ENCODE data around the gene LEAP2. TPM values are rescaled to one million over a fixed set of nuclear protein-coding genes. Genes with fewer than 3 reads are reported as not detected.

Gene LEAP2
- total RNA-seq, 1 donor from 2014 or later, result 4.2 TPM

- intact Hi-C loops (cut with DNase I), result no loop called here
- Histone ChIP-seq H3K4me3 (no peak overlapping the region), H3K9me3 (no peaks in the 10 kb centered on the region), H3K4me1 (no peaks in the 10 kb centered on the region), H3K36me3 (peaks cover 0 to 42% of the 10 kb centered on the region in 2 donors), H3K27me3 (no peaks in the 10 kb centered on the region), H3K27ac (no peak overlapping the region)
- no peak for TF ChIP-seq POLR2A (IDR thresholded peaks at IDR 0.05)
- no peak for TF ChIP-seq POLR2AphosphoS5 (IDR thresholded peaks at IDR 0.05; ENCODE audit: insufficient read depth in 1 of 2, low read depth in 1 of 2)
- TF ChIP-seq CTCF (IDR thresholded peaks at IDR 0.05), result no peak
- no peak for DNase-seq (ENCODE audit: extremely low spot score in 2 of 2)
Observed at GRCh38 chr5:132916086-132916485, 42.6 kb downstream of the LEAP2 start.

Small RNA genes within 50 kb of the gene (small RNA-seq; reads per million reads assigned to genes)
- gene RNA5SP192, result not detected

Other genes starting within 250 kb of the LEAP2 start
- not detected for gene IL13, start 215.5 kb upstream of the LEAP2 start, total RNA-seq
- gene IL4, start 199.7 kb upstream of the LEAP2 start, total RNA-seq, result not detected
- gene KIF3A, start 136.1 kb upstream of the LEAP2 start, total RNA-seq, result 20.6 TPM
- gene CCNI2, start 126.2 kb upstream of the LEAP2 start, total RNA-seq, result not detected
- gene SEPTIN8, start 96.4 kb upstream of the LEAP2 start, total RNA-seq, result 52.8 TPM
- gene SOWAHA, start 60.4 kb upstream of the LEAP2 start, total RNA-seq, result not detected
- 17.7 TPM for gene SHROOM1, start 43.0 kb upstream of the LEAP2 start, total RNA-seq
- gene GDF9, start 7.2 kb upstream of the LEAP2 start, total RNA-seq, result not detected
- gene UQCRQ, start 7.0 kb upstream of the LEAP2 start, total RNA-seq, result 189 TPM
- 79.1 TPM for gene AFF4, start 90.0 kb downstream of the LEAP2 start, total RNA-seq
- 29.2 TPM for gene ZCCHC10, start 152.9 kb downstream of the LEAP2 start, total RNA-seq
- 37.6 TPM for gene HSPA4, start 178.3 kb downstream of the LEAP2 start, total RNA-seq

Measured in vagina (tissue), 2 donors.